Measurements from ENCODE around the gene ABCF2.

- TF ChIP-seq CTCF (conservative IDR thresholded peaks at IDR 0.05 in 1 of 2, IDR thresholded peaks at IDR 0.05 in 1 of 2; ENCODE audit: extremely low read depth in 1 of 2, insufficient read depth in 1 of 2, low read depth in 1 of 2, low read length in 2 of 2) (no peak), EZH2 (IDR thresholded peaks at IDR 0.05; ENCODE audit: borderline replicate concordance, low read length) (no peak)
Observed at GRCh38 chr7:151177310-151177709, 49.7 kb downstream of the ABCF2 start.
